ENCODE results near the gene BUD23.

BUD23 gene

DNA sequence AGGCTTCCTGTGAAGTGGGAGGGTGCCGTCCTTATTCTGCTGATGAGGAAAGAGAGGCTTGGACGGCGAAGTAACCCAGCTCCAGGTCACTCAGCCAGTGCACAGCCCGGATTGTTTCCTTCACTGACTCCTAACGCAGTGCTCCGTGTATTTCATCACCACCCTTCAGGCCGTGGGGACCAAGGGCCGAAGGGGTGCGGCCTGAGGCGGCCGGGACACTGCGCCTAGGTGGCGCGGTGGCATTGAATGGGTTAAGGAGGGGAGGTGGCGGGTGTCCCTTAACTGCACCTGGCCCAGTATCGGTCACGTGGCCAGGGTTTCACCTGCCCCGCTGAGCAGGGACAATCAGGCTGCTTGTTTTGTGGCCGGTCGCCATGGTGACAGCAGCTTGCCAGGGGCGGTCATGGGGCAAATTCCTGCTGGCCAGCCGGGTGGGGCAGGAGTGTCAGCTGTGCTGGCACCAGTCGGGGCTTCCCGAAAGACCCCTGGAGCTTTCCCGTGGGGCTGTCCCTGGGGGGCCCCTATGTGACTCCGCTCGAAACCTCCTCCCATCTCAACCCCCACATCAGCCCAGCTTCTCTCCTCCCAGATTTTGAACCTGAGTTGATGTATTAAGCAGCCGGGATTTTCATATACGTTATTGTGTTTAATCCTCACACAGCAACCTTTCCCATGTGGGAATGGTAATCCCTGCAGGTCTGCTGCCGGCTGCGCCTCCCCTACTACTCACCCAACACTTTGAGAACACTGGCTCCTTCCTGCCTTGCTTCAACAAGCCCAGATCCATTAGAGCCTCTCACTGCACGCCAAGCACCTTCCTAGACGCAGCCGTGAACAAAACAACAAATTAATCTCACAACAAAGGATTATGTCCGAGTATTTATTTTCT is 59.6 kb downstream of the BUD23 start:
- TF ChIP-seq CTCF (IDR thresholded peaks at IDR 0.05; ENCODE audit: low read depth, low read length), result no peak
- no peak overlapping the region for H3K4me3 ChIP-seq (ENCODE audit: low read depth, low read length)

GRCh38 chr7:73746378-73746777 is 63.0 kb downstream of the BUD23 start:
- no peak for TF ChIP-seq CTCF (IDR thresholded peaks at IDR 0.05; ENCODE audit: low read depth, low read length)
- no peak overlapping the region for H3K4me3 ChIP-seq (ENCODE audit: low read depth, low read length)

Data from WI38 (cell line).